Measurements from ENCODE around the gene SORCS3. TPM values are rescaled to one million over a fixed set of nuclear protein-coding genes. Genes with fewer than 3 reads are reported as not detected.

The SORCS3 gene
- total RNA-seq, 1 experiment from 2014 or later: not detected

DNA sequence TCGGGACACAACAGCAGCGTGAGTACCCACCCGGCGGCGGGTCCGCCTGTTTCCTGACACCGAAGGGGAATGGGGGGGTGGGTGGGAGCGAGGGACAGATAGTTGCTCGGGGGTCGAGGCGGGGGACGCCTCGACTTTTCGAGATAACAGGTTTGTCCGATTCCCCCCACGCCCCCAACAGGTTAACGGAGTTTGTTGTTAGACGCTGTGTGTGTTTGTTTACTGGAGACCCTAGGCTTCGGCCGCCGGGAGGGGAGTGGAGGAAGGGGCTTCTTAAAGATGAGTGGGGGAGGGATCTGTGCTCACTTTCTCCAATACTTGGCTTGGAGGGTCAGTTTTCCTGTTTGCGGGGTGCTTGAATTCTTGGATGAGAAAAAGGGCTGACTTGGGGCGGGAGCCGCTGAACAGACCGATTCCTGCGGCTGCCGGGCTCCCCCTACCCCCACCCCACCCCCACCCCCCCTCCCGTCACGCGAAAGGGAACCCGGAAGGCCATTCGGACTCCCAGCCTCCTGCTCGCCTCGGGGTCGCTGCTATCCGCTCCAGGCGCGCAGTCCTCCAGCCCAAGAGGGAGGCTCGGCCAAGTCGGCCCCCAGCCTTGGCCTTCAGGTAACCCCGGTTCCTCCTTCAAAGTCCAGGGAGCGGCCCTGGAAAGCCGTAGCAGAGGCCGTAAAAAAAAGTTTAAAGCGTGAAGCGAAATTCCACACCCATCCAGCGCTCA, 1.0 kb downstream of the SORCS3 start:
- Histone ChIP-seq H4K20me1 (ENCODE audit: low read length) (no peaks in the 10 kb centered on the region), H3K79me2 (ENCODE audit: low read length) (no peaks in the 10 kb centered on the region), H3K27me3 (ENCODE audit: low read length) (peaks cover 22% of the 10 kb centered on the region), H3K9me3 (ENCODE audit: low read length) (no peaks in the 10 kb centered on the region), H3K4me3 (ENCODE audit: low read length) (no peak overlapping the region), H3K9ac (ENCODE audit: low read length) (no peak overlapping the region), H3K36me3 (ENCODE audit: low read depth, low read length) (no peaks in the 10 kb centered on the region), H3K9me2 (replicated peaks; ENCODE audit: low read length) (no peaks in the 10 kb centered on the region), H3F3A (ENCODE audit: low read length, unreplicated experiment) (no peaks in the 10 kb centered on the region), H2AFZ (ENCODE audit: low read length) (no peak overlapping the region), H3K4me2 (ENCODE audit: low read length) (no peak overlapping the region), H3K27ac (ENCODE audit: low read length) (no peak overlapping the region), H3K4me1 (ENCODE audit: insufficient read depth, low read length) (no peaks in the 10 kb centered on the region)
- ATAC-seq: no peak
- no TSS peak for BruUV-seq (replicated peaks)
- POLR2A ChIA-PET (ENCODE audit: unreplicated experiment): no interaction called here
- intact Hi-C loops (cut with micrococcal nuclease): no loop called here
- CTCF ChIA-PET: no interaction called here
- TF ChIP-seq, protein P1, sequence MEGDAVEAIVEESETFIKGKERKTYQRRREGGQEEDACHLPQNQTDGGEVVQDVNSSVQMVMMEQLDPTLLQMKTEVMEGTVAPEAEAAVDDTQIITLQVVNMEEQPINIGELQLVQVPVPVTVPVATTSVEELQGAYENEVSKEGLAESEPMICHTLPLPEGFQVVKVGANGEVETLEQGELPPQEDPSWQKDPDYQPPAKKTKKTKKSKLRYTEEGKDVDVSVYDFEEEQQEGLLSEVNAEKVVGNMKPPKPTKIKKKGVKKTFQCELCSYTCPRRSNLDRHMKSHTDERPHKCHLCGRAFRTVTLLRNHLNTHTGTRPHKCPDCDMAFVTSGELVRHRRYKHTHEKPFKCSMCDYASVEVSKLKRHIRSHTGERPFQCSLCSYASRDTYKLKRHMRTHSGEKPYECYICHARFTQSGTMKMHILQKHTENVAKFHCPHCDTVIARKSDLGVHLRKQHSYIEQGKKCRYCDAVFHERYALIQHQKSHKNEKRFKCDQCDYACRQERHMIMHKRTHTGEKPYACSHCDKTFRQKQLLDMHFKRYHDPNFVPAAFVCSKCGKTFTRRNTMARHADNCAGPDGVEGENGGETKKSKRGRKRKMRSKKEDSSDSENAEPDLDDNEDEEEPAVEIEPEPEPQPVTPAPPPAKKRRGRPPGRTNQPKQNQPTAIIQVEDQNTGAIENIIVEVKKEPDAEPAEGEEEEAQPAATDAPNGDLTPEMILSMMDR (conservative IDR thresholded peaks at IDR 0.05; ENCODE audit: low read depth, low read length): no peak
- TF ChIP-seq EZH2 (IDR thresholded peaks at IDR 0.05; ENCODE audit: low read length, unreplicated experiment) (no peak), EZH2phosphoT487 (IDR thresholded peaks at IDR 0.05; ENCODE audit: borderline replicate concordance, low read length) (no peak)
- DNase-seq: no peak

DNA sequence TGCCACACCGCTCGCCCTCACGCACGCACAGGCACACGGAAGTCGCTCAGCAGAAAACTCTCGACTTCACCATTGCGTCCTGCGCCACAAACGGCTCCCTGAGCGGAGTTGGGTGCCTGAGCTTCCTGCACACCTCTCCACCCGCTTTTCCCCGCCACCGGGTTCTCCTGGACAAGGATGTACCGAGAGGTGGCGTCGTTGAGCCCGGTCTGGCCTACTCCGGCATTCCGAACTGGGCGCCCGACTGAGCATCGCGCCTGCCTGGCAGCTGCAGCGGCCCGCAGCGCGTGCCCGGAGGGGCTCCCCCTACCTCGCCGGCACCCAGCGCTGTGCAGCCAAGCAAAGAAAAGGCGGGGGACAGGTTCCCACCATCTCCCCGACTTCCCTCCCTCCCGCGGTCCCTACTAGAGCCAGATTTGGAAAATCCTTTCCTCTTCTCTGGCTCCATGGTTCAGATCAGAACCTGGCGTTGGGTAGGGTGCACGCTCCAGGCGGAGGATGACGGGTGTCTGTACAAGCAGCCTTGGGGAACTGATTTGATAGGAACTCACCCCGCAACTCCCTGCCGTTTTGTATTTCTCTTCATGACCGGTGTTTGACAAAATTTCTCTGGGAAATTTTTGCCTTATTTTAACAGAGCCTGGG, 1.7 kb downstream of the SORCS3 start:
- H2AFZ ChIP-seq (ENCODE audit: low read length): no peak overlapping the region
- no peak overlapping the region for H3K4me2 ChIP-seq (ENCODE audit: low read length)
- no peaks in the 10 kb centered on the region for H3K9me2 ChIP-seq (replicated peaks; ENCODE audit: low read length)
- H3K9ac ChIP-seq (ENCODE audit: low read length): no peak overlapping the region
- ATAC-seq (no peak), DNase-seq (no peak)
- intact Hi-C loops (cut with micrococcal nuclease): no loop called here
- ChIA-PET CTCF (no interaction called here), POLR2A (ENCODE audit: unreplicated experiment) (no interaction called here)
- peaks cover 16% of the 10 kb centered on the region for H3K27me3 ChIP-seq (ENCODE audit: low read length)
- H3K4me1 ChIP-seq (ENCODE audit: insufficient read depth, low read length): no peaks in the 10 kb centered on the region
- BruUV-seq (replicated peaks): no TSS peak
- H3K36me3 ChIP-seq (ENCODE audit: low read depth, low read length): no peaks in the 10 kb centered on the region
- no peaks in the 10 kb centered on the region for H3F3A ChIP-seq (ENCODE audit: low read length, unreplicated experiment)
- H4K20me1 ChIP-seq (ENCODE audit: low read length): no peaks in the 10 kb centered on the region
- no peak overlapping the region for H3K27ac ChIP-seq (ENCODE audit: low read length)
- no peaks in the 10 kb centered on the region for H3K79me2 ChIP-seq (ENCODE audit: low read length)
- H3K4me3 ChIP-seq (ENCODE audit: low read length): no peak overlapping the region
- TF ChIP-seq EZH2phosphoT487 (IDR thresholded peaks at IDR 0.05; ENCODE audit: borderline replicate concordance, low read length): no peak
- TF ChIP-seq, protein P1 (conservative IDR thresholded peaks at IDR 0.05; ENCODE audit: low read depth, low read length): no peak
- TF ChIP-seq EZH2 (IDR thresholded peaks at IDR 0.05; ENCODE audit: low read length, unreplicated experiment): no peak
- no peaks in the 10 kb centered on the region for H3K9me3 ChIP-seq (ENCODE audit: low read length)

DNA sequence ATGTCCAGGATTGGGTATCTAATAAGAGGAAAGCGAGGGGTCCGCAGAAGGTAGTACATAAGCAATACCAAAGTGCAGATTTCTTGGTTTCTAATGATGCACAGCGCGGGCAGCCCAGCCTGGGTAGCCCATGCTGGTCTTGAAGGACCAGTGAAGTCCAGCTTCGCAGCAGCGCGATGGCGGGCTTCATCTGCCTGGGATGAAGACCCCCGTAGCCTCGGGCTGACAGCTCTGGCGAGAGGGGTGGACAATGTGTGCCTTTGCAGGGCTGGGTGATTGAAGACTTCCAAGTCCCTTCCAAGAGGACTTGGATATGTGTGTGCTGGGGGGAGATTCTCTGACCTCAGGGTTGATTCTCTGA, 2.2 kb downstream of the SORCS3 start:
- Histone ChIP-seq H4K20me1 (ENCODE audit: low read length) (no peaks in the 10 kb centered on the region), H3K4me2 (ENCODE audit: low read length) (no peak overlapping the region), H3F3A (ENCODE audit: low read length, unreplicated experiment) (no peaks in the 10 kb centered on the region), H3K4me3 (ENCODE audit: low read length) (no peak overlapping the region), H3K9me2 (replicated peaks; ENCODE audit: low read length) (no peaks in the 10 kb centered on the region), H3K79me2 (ENCODE audit: low read length) (no peaks in the 10 kb centered on the region), H3K27me3 (ENCODE audit: low read length) (peaks cover 13% of the 10 kb centered on the region), H3K36me3 (ENCODE audit: low read depth, low read length) (no peaks in the 10 kb centered on the region), H3K9ac (ENCODE audit: low read length) (no peak overlapping the region), H3K27ac (ENCODE audit: low read length) (no peak overlapping the region), H3K9me3 (ENCODE audit: low read length) (no peaks in the 10 kb centered on the region), H2AFZ (ENCODE audit: low read length) (no peak overlapping the region), H3K4me1 (ENCODE audit: insufficient read depth, low read length) (no peaks in the 10 kb centered on the region)
- ATAC-seq: no peak
- intact Hi-C loops (cut with micrococcal nuclease): no loop called here
- BruUV-seq (replicated peaks): no TSS peak
- ChIA-PET CTCF (no interaction called here), POLR2A (ENCODE audit: unreplicated experiment) (no interaction called here)
- TF ChIP-seq EZH2phosphoT487 (IDR thresholded peaks at IDR 0.05; ENCODE audit: borderline replicate concordance, low read length) (no peak), EZH2 (IDR thresholded peaks at IDR 0.05; ENCODE audit: low read length, unreplicated experiment) (no peak)
- TF ChIP-seq, protein P1 (conservative IDR thresholded peaks at IDR 0.05; ENCODE audit: low read depth, low read length): no peak
- no peak for DNase-seq

Data from PC-3 (cell line).